OCI-LY3 (cell line): ENCODE results near the gene MREG.

Experiments
- CTCF ChIP-seq: fragments of 200-600, 300-600 bp; sonication (generic); IDR thresholded peaks from 2 replicates; pipeline ENCODE4 v1.5.1; 2014; ENCODE audit warnings: antibody characterized with exemption, low read length, low read depth
- EZH2phosphoT487 ChIP-seq: fragments of 200-600 bp; shearing (Covaris generic); IDR thresholded peaks from 2 replicates; pipeline ENCODE4 v1.6.1; 2018; ENCODE audit warnings: antibody characterized with exemption, mixed run types, low read depth

GRCh38 chr2:216003876-216004696 lies 9.3 kb downstream of the MREG start:
- TF ChIP-seq CTCF (no peak), EZH2phosphoT487 (no peak)
